ENCODE measurements around the gene ZNF660.
"Not testable (repeated sequence)": the region's sequence is repeated elsewhere in the genome, so short reads cannot be mapped to it uniquely, and the experiment has no call there.

DNA sequence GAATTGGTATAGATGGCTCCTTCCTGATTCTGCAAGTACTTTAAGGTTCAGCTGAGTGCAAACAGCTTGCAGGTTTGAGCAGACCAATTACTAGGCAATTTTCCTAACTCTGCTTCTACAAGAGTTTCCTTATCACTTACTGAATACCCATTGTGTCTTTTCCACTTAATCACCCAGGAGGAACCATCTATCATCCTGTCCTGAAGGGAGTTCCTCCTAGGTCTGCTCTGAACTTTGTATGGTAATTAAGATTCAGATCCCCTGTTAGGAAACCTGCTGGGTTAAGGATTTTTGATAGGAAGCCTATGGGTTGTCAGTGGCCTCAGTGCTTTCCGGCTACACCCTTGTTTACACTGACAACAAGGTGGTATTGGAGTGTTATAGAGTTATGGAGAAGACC lies 40.0 kb upstream of the ZNF660 start:
- TF ChIP-seq, protein P1, sequence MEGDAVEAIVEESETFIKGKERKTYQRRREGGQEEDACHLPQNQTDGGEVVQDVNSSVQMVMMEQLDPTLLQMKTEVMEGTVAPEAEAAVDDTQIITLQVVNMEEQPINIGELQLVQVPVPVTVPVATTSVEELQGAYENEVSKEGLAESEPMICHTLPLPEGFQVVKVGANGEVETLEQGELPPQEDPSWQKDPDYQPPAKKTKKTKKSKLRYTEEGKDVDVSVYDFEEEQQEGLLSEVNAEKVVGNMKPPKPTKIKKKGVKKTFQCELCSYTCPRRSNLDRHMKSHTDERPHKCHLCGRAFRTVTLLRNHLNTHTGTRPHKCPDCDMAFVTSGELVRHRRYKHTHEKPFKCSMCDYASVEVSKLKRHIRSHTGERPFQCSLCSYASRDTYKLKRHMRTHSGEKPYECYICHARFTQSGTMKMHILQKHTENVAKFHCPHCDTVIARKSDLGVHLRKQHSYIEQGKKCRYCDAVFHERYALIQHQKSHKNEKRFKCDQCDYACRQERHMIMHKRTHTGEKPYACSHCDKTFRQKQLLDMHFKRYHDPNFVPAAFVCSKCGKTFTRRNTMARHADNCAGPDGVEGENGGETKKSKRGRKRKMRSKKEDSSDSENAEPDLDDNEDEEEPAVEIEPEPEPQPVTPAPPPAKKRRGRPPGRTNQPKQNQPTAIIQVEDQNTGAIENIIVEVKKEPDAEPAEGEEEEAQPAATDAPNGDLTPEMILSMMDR (IDR thresholded peaks at IDR 0.05) = not testable (repeated sequence)
- TF ChIP-seq POLR2AphosphoS5, POLR2A (IDR thresholded peaks at IDR 0.05): not testable (repeated sequence)
